ENCODE measurements around the gene CCDC170.
"Not testable (repeated sequence)": the region's sequence is repeated elsewhere in the genome, so short reads cannot be mapped to it uniquely, and the experiment has no call there.

CCDC170 gene

GRCh38 chr6:151448623-151449022 lies 45.2 kb upstream of the CCDC170 start:
- no peaks in the 10 kb centered on the region for H3K27me3 ChIP-seq (ENCODE audit: insufficient read depth, low read length, poor library complexity)
- peaks cover 18% of the 10 kb centered on the region for H3K4me1 ChIP-seq (ENCODE audit: insufficient read depth, low read length)
- H3K9me3 ChIP-seq (ENCODE audit: insufficient read depth, low read length, severe bottlenecking): no peaks in the 10 kb centered on the region
- no peak overlapping the region for H3K9ac ChIP-seq (ENCODE audit: low read depth, low read length)
- peaks cover 14% of the 10 kb centered on the region for H3K36me3 ChIP-seq (ENCODE audit: insufficient read depth, low read length)
- peaks cover 83% of the 10 kb centered on the region for H3K79me2 ChIP-seq (ENCODE audit: insufficient read depth, low read length)
- no peak for DNase-seq
- H3K27ac ChIP-seq (ENCODE audit: low read length): no peak overlapping the region
- TF ChIP-seq EZH2 (IDR thresholded peaks at IDR 0.05; ENCODE audit: borderline replicate concordance, low read depth, low read length, severe bottlenecking) (no peak), CTCF (IDR thresholded peaks at IDR 0.05; ENCODE audit: borderline replicate concordance, extremely low read depth, low read length, poor library complexity, severe bottlenecking) (peak; percentile 26)
- H3K4me3 ChIP-seq (ENCODE audit: low read depth in 1 of 2, low read length in 2 of 2): no peak overlapping the region
- peak overlapping the region; percentile 24; the same call in 1 of the 2 replicates for H3K4me2 ChIP-seq (ENCODE audit: insufficient read depth, low read length)
- H4K20me1 ChIP-seq (ENCODE audit: insufficient read depth, low read length): no peaks in the 10 kb centered on the region; the same call in 1 of the 2 replicates
- H2AFZ ChIP-seq (ENCODE audit: low read depth, low read length): no peak overlapping the region
- no peak for ATAC-seq (ENCODE audit: insufficient read depth, low read depth)

- H3K9ac ChIP-seq (ENCODE audit: low read depth, low read length): peak overlapping the region; percentile 83
- H3K79me2 ChIP-seq (ENCODE audit: insufficient read depth, low read length): peaks cover 74% of the 10 kb centered on the region
- not testable (repeated sequence) for H4K20me1 ChIP-seq (ENCODE audit: insufficient read depth, low read length); H3K36me3 ChIP-seq (ENCODE audit: insufficient read depth, low read length); ATAC-seq (ENCODE audit: insufficient read depth, low read depth); H3K27me3 ChIP-seq (ENCODE audit: insufficient read depth, low read length, poor library complexity); H3K9me3 ChIP-seq (ENCODE audit: insufficient read depth, low read length, severe bottlenecking); DNase-seq
- peak overlapping the region; percentile 75 to 82 for H3K4me3 ChIP-seq (ENCODE audit: low read depth in 1 of 2, low read length in 2 of 2)
- H2AFZ ChIP-seq (ENCODE audit: low read depth, low read length): peak overlapping the region; percentile 83
- H3K4me2 ChIP-seq (ENCODE audit: insufficient read depth, low read length): peak overlapping the region; percentile 88
- H3K4me1 ChIP-seq (ENCODE audit: insufficient read depth, low read length): peaks cover 31% of the 10 kb centered on the region
- peak overlapping the region; percentile 85 for H3K27ac ChIP-seq (ENCODE audit: low read length)
Observed at GRCh38 chr6:151450928-151451327, 42.9 kb upstream of the CCDC170 start.

GRCh38 chr6:151451417-151451949 lies 42.3 kb upstream of the CCDC170 start:
- peak overlapping the region; percentile 88 for H3K4me2 ChIP-seq (ENCODE audit: insufficient read depth, low read length)
- ATAC-seq (ENCODE audit: insufficient read depth, low read depth) (no peak), DNase-seq (no peak)
- H2AFZ ChIP-seq (ENCODE audit: low read depth, low read length): peak overlapping the region; percentile 83
- H3K4me3 ChIP-seq (ENCODE audit: low read depth in 1 of 2, low read length in 2 of 2): peak overlapping the region; percentile 75 to 82
- no peaks in the 10 kb centered on the region for H4K20me1 ChIP-seq (ENCODE audit: insufficient read depth, low read length)
- H3K27ac ChIP-seq (ENCODE audit: low read length): peak overlapping the region; percentile 85
- peaks cover 69% of the 10 kb centered on the region for H3K79me2 ChIP-seq (ENCODE audit: insufficient read depth, low read length)
- peaks cover 31% of the 10 kb centered on the region for H3K4me1 ChIP-seq (ENCODE audit: insufficient read depth, low read length)
- TF ChIP-seq CTCF (IDR thresholded peaks at IDR 0.05; ENCODE audit: borderline replicate concordance, extremely low read depth, low read length, poor library complexity, severe bottlenecking): no peak
- TF ChIP-seq EZH2 (IDR thresholded peaks at IDR 0.05; ENCODE audit: borderline replicate concordance, low read depth, low read length, severe bottlenecking): no peak
- peaks cover 1% of the 10 kb centered on the region for H3K36me3 ChIP-seq (ENCODE audit: insufficient read depth, low read length)
- H3K27me3 ChIP-seq (ENCODE audit: insufficient read depth, low read length, poor library complexity): no peaks in the 10 kb centered on the region
- H3K9ac ChIP-seq (ENCODE audit: low read depth, low read length): peak overlapping the region; percentile 83
- no peaks in the 10 kb centered on the region for H3K9me3 ChIP-seq (ENCODE audit: insufficient read depth, low read length, severe bottlenecking)

- Histone ChIP-seq H3K79me2 (ENCODE audit: insufficient read depth, low read length) (peaks cover 70% of the 10 kb centered on the region), H3K4me3 (ENCODE audit: low read depth in 1 of 2, low read length in 2 of 2) (peak within 1 kb of the TSS; percentile 92 to 97), H3K27ac (ENCODE audit: low read length) (peak within 1 kb of the TSS; percentile 85), H2AFZ (ENCODE audit: low read depth, low read length) (peak within 1 kb of the TSS; percentile 83), H3K36me3 (ENCODE audit: insufficient read depth, low read length) (peaks cover 7% of the 10 kb centered on the region), H3K4me1 (ENCODE audit: insufficient read depth, low read length) (peaks cover 31% of the 10 kb centered on the region), H3K4me2 (ENCODE audit: insufficient read depth, low read length) (peak within 1 kb of the TSS; percentile 90), H3K9ac (ENCODE audit: low read depth, low read length) (peak within 1 kb of the TSS; percentile 83), H3K27me3 (ENCODE audit: insufficient read depth, low read length, poor library complexity) (no peaks in the 10 kb centered on the region), H4K20me1 (ENCODE audit: insufficient read depth, low read length) (no peaks in the 10 kb centered on the region), H3K9me3 (ENCODE audit: insufficient read depth, low read length, severe bottlenecking) (no peaks in the 10 kb centered on the region)
- ATAC-seq (ENCODE audit: insufficient read depth, low read depth): peak; percentile 95
- no peak for TF ChIP-seq EZH2 (IDR thresholded peaks at IDR 0.05; ENCODE audit: borderline replicate concordance, low read depth, low read length, severe bottlenecking)
- no peak for TF ChIP-seq CTCF (IDR thresholded peaks at IDR 0.05; ENCODE audit: borderline replicate concordance, extremely low read depth, low read length, poor library complexity, severe bottlenecking)
- peak; percentile 100 for DNase-seq
Observed at GRCh38 chr6:151451950-151452749, 41.7 kb upstream of the CCDC170 start, which contains the start of gene RMND1. Gene RMND1 (minus strand): TSS chr6:151452126. CDS start chr6:151445811, 6,315 bp downstream.
